WI38 (cell line): ENCODE data around the gene MYL6B.

Experiments
- H3K4me3 ChIP-seq: 2 replicates; pipeline ENCODE4 v1.5.1; 2011; ENCODE audit warnings: low read depth, mild to moderate bottlenecking, control low read depth, low read length
- TF ChIP-seq, protein P1 (sequence below): IDR thresholded peaks from 2 replicates; pipeline ENCODE4 v1.5.1; 2012; ENCODE audit warnings: low read depth, mild to moderate bottlenecking, control low read depth, low read length

MYL6B gene

DNA sequence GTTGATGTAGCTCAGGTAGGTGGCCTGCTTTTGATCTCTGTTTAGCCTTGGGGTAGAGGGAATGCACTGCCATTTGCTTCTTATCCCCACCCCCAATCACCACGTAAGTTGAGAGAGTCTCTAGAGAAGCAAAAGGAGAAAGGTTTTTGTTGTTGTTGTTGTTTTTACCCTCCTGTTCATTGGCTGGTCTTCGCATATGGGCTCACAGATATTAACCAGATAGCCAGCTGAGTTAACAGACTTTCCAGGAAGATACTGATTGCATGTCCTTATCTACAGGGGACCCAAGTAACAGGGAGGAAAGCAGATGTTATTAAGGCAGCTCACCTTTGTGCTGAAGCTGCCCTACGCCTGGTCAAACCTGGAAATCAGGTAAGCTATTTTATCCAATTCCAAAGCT lies 45.1 kb upstream of the MYL6B start:
- TF ChIP-seq, protein P1, sequence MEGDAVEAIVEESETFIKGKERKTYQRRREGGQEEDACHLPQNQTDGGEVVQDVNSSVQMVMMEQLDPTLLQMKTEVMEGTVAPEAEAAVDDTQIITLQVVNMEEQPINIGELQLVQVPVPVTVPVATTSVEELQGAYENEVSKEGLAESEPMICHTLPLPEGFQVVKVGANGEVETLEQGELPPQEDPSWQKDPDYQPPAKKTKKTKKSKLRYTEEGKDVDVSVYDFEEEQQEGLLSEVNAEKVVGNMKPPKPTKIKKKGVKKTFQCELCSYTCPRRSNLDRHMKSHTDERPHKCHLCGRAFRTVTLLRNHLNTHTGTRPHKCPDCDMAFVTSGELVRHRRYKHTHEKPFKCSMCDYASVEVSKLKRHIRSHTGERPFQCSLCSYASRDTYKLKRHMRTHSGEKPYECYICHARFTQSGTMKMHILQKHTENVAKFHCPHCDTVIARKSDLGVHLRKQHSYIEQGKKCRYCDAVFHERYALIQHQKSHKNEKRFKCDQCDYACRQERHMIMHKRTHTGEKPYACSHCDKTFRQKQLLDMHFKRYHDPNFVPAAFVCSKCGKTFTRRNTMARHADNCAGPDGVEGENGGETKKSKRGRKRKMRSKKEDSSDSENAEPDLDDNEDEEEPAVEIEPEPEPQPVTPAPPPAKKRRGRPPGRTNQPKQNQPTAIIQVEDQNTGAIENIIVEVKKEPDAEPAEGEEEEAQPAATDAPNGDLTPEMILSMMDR = no peak

DNA sequence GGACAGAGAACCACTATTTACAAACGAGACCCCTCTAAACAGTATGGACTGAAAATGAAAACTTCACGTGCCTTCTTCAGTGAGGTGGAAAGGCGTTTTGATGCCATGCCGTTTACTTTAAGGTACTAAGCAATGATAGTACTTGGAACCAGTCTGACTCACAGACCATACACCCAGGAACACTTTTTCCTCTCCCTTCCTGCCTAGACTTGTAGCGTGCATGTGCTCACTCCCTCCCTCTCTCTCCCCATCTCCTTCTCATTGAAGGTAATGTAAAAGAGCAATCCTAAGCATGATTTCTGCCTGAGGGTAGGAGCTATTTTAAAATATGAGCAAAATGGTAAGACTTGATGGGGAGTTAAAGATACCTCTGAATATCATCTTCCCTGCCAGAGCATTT lies 41.8 kb upstream of the MYL6B start:
- TF ChIP-seq, protein P1 = no peak
- no peak overlapping the region for H3K4me3 ChIP-seq

More for the DNA sequence above, 45.1 kb upstream of the MYL6B start:
- H3K4me3 ChIP-seq = no peak overlapping the region

DNA sequence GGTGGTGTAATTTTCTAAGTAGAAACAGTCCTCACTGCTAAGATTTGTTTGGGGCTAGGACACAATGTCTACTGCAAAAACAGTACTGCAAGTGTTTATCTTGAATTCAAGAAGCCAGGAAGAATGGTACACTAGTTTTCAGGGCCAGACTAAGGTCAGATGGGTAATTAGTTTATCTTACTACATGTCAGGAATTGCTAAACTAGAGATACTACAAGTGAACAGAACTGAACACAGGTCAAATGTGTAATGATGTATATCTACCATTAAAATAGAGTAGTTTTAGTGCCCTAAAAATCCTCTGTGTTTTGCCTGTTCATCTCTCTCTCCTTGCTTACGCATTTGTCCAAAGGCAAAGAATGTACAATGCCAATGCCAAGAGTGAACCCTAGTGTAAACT lies 38.3 kb upstream of the MYL6B start:
- TF ChIP-seq, protein P1 = no peak

DNA sequence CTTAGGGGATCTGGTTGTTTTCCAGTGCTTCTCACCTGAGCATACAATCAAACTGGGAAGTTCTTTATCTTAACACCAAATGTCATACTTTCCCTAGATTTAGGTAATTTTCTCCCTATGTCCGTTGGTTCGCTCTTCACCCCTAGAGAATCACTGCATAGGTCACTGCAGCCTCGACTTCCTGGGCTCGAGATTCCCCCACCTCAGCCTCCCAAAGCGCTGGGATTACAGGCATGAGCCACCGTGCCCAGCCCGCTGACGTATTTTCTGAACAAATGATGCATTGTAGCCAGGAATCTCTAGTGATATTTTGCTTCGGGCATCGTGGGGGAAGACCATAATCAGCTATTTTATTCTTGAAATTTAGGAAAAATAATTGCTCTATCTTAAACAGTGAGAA lies 37.1 kb upstream of the MYL6B start:
- peak overlapping the region; percentile 72 for H3K4me3 ChIP-seq
- TF ChIP-seq, protein P1 = no peak

More for the DNA sequence above, 38.3 kb upstream of the MYL6B start:
- H3K4me3 ChIP-seq = no peak overlapping the region

DNA sequence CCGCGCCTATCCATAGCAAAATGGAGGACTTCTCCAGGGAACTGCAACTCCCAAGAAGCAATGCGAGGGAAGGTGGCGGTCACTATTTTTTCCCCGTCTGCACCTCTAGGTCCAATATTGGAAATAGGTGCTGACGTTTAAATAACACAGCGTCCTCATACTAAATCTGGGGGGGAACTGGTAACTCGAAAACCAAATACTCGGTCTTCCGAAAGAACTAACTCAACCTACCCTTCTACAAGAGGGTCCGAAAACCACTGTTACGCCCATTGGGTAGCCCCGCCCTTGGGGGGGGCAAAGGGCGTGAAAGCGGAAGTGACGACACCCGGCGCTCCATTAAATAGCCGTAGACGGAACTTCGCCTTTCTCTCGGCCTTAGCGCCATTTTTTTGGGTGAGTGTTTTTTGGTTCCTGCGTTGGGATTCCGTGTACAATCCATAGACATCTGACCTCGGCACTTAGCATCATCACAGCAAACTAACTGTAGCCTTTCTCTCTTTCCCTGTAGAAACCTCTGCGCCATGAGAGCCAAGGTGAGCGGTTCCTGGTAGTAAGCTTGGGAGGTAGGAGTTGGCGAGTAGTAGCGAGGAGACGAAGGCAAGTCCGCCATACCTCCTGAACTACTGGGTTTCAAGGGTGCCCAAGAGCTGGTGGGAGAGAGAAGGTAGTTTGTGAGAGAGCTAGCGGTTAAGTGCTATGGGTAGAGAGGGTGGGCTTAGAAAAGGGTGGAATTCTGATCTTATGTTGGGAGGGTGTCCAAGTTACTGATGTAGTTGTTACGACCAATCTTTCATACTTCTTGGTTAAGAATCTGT lies 35.9 kb upstream of the MYL6B start, which contains the start of gene RPL41:
Gene RPL41 (plus strand): TSS at position 367 of the 815 bp plus-strand sequence.
- TF ChIP-seq, protein P1 = no peak
- H3K4me3 ChIP-seq = peak within 1 kb of the TSS; percentile 72

DNA sequence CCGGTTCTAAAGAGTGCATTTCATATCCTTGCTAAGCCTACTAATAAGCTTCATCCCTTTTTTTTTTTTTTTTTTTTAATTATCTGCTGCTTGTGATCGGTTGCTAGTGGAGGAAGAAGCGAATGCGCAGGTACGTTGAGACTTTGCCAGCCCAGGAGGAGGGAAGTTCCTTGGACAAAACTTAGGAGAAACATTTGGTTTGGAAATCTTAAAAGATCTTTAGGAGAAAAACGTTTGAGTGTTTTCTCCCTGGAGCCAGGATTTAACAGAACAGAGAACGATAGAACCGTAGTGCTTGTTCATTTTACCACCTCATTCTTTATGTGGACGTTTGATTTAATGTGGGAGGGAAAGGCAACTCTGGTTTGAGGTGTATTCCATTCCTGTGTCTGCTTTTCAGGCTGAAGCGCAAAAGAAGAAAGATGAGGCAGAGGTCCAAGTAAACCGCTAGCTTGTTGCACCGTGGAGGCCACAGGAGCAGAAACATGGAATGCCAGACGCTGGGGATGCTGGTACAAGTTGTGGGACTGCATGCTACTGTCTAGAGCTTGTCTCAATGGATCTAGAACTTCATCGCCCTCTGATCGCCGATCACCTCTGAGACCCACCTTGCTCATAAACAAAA lies 35.2 kb upstream of the MYL6B start:
- H3K4me3 ChIP-seq = peak overlapping the region; percentile 72

DNA sequence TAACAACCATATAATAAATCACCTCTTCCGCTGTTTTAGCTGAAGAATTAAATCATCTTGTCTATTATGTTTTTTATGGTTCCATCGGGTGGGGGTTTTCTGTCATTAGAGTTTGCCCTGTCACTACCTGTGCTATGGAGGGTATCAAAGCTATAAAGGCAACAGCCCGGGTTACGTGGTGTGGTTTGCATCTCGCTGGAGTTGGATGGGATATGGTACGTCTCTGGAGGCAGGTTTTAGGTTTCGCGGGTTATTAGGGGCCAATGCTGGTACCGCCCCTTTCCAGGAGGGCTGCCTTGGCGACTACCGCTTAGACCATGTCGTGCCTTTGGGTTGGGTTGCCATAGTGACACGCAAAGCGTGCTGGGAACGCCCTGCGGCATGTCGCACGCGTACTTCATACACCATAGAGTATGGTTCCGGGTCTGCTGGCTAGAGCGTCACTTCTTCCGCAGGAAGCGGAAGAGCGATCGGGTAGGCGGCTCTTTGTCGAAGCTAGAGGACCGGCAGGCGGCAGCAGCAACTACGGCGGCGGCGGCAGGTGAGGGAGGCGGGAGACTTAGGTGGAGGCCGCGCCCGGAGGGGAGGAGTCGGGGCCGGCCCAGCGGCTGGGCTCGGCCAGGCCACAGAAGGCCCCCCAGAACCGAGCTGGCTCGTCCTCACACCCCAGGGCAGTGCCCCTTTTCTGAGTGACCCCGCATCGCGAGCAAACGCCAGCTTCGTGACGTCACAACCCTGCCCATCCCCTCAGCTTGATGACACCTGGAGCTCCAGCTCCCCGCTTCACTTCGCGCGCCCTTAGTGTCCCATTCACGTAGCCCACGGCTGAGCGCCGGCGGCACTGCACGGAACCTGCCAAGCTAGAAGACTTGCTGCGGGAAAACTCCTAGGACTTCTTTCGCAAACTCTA lies 34.4 kb upstream of the MYL6B start, which contains the start of gene ZC3H10:
Gene ZC3H10 (plus strand): TSS at position 489 of the 910 bp plus-strand sequence. CDS start 2,297 bp downstream, outside the sequence.
- H3K4me3 ChIP-seq = peak within 1 kb of the TSS; percentile 72
- TF ChIP-seq, protein P1 = peak; percentile 48
